B cell (primary cell): ENCODE data around the gene HOXC4. TPM values are rescaled to one million over a fixed set of nuclear protein-coding genes. Genes with fewer than 3 reads are reported as not detected.
A peak's percentile ranks its signal among the peaks of the same experiment; 100 is the strongest.
"Not testable (repeated sequence)": the region's sequence is repeated elsewhere in the genome, so short reads cannot be mapped to it uniquely, and the experiment has no call there.

Experiments used
- ATAC-seq: fragments of 200-7000 bp; cut with Tn5 transposase; one replicate; pipeline ENCODE4 v1.10.0; 2021; ENCODE audit warnings: low read depth, mild to moderate bottlenecking, moderate number of reproducible peaks, moderate library complexity
- CTCF ChIA-PET: fragments of 350-600 bp; sonication (Branson Sonifier 250); formaldehyde crosslinking; loops from one replicate; lab custom pipeline; 2021; ENCODE audit warnings: antibody characterized with exemption, inconsistent platforms; lab: Charles Lee
- POLR2A ChIA-PET: fragments of 350-600 bp; sonication (Branson Sonifier 250); formaldehyde crosslinking; loops from one replicate; lab custom pipeline; 2021; ENCODE audit warnings: antibody characterized with exemption; lab: Charles Lee
- DNase-seq: peaks from one replicate; pipeline ENCODE4 v3.0.0; 2013
- H2AFZ ChIP-seq: 2 replicates; pipeline ENCODE4 v1.6.1; 2012; ENCODE audit warnings: mild to moderate bottlenecking, low read depth, low read length; ENCODE audit not compliant: insufficient read depth, poor library complexity, severe bottlenecking
- H3K27ac ChIP-seq, 2 donors: 1 replicate in 1 of 2; 2 replicates in 1 of 2; pipeline ENCODE4 v1.5.1; 2012 to 2013; ENCODE audit warnings: low read length in 2 of 2, mild to moderate bottlenecking in 2 of 2, moderate library complexity in 1 of 2
- H3K27me3 ChIP-seq, 4 experiments: fragments of 200-600 bp in 1 of 4; sonication (generic) in 1 of 4; replicated peaks in 1 of 4; 1 replicate in 2 of 4; 2 replicates in 2 of 4; pipeline versions ENCODE4 v1.6.1 to v1.7.0; 2013 to 2016; ENCODE audit warnings: low read length in 3 of 4, mild to moderate bottlenecking in 2 of 4, mixed read lengths in 1 of 4, moderate library complexity in 1 of 4; ENCODE audit not compliant: insufficient read depth in 4 of 4, control insufficient read depth in 3 of 4; ENCODE audit errors: control extremely low read depth in 1 of 4
- H3K36me3 ChIP-seq, 2 experiments: replicated peaks in 1 of 2; 1 replicate in 1 of 2; 2 replicates in 1 of 2; pipeline versions ENCODE4 v1.6.1 to v1.7.1; 2013; ENCODE audit warnings: low read length in 1 of 2; ENCODE audit not compliant: insufficient read depth in 2 of 2, control insufficient read depth in 1 of 2; ENCODE audit errors: control extremely low read depth in 1 of 2, extremely low read depth in 1 of 2
- H3K4me1 ChIP-seq, 2 donors: fragments of 200-600 bp in 1 of 2; sonication (generic) in 1 of 2; 1 replicate in 1 of 2; 2 replicates in 1 of 2; pipeline versions ENCODE4 v1.5.1 to v1.6.1; 2013 to 2017; ENCODE audit warnings: low read length in 2 of 2; ENCODE audit not compliant: control insufficient read depth in 2 of 2, insufficient read depth in 2 of 2
- H3K4me2 ChIP-seq: replicated peaks from 2 replicates; pipeline ENCODE3; 2012; ENCODE audit warnings: mild to moderate bottlenecking, low read depth, low read length; ENCODE audit not compliant: poor library complexity, severe bottlenecking
- H3K4me3 ChIP-seq, 5 experiments: fragments of 200-600 bp in 1 of 5; sonication (generic) in 1 of 5; 1 replicate in 3 of 5; 2 replicates in 2 of 5; pipeline versions ENCODE4 v1.5.1 to v1.7.0; 2011 to 2016; ENCODE audit warnings: low read length in 4 of 5, mild to moderate bottlenecking in 4 of 5, low read depth in 2 of 5, control low read depth in 1 of 5, moderate library complexity in 1 of 5; ENCODE audit not compliant: insufficient read depth in 1 of 5; ENCODE audit errors: control extremely low read depth in 1 of 5, extremely low read depth in 1 of 5
- H3K79me2 ChIP-seq: fragments of 200-600 bp; sonication (generic); one replicate; pipeline ENCODE4 v1.6.0; 2016; ENCODE audit warnings: low read length; ENCODE audit not compliant: control insufficient read depth, insufficient read depth
- H3K9ac ChIP-seq: fragments of 200-600 bp; sonication (generic); 2 replicates; pipeline ENCODE4 v1.6.1; 2017; ENCODE audit warnings: mild to moderate bottlenecking, low read length, moderate library complexity
- H3K9me3 ChIP-seq, 3 donors: one replicate each; pipeline versions ENCODE4 v1.6.1 to v1.7.1; 2013; ENCODE audit warnings: low read length in 2 of 3; ENCODE audit not compliant: control insufficient read depth in 2 of 3, insufficient read depth in 1 of 3; ENCODE audit errors: control extremely low read depth in 1 of 3
- H4K20me1 ChIP-seq: 2 replicates; pipeline ENCODE4 v1.6.0; 2012; ENCODE audit warnings: mild to moderate bottlenecking, low read length; ENCODE audit not compliant: insufficient read depth, control insufficient read depth, poor library complexity, severe bottlenecking
- H3K27ac Mint-ChIP-seq: one replicate; pipeline ENCODE4 v1.8.0; 2021; ENCODE audit warnings: mixed read lengths
- H3K27me3 Mint-ChIP-seq: one replicate; pipeline ENCODE4 v1.8.0; 2021; ENCODE audit warnings: mixed read lengths
- H3K4me1 Mint-ChIP-seq: one replicate; pipeline ENCODE4 v1.8.0; 2021; ENCODE audit warnings: mixed read lengths
- H3K4me3 Mint-ChIP-seq: one replicate; pipeline ENCODE4 v1.8.0; 2021; ENCODE audit warnings: mixed read lengths
- H3K9me3 Mint-ChIP-seq: one replicate; pipeline ENCODE4 v1.8.0; 2022; ENCODE audit warnings: mixed read lengths; ENCODE audit not compliant: insufficient read depth
- EZH2 ChIP-seq: IDR thresholded peaks from 2 replicates; pipeline ENCODE4 v1.6.1; 2012; ENCODE audit warnings: borderline replicate concordance, low read depth, mild to moderate bottlenecking, moderate library complexity, low read length; ENCODE audit not compliant: insufficient read depth, poor library complexity, severe bottlenecking
- WGBS: methylation state at CpG from one replicate; pipeline ENCODE4 v1.1.5; 2013; ENCODE audit warnings: missing lambda C conversion rate; ENCODE audit not compliant: insufficient coverage; 5-methylcytosine and 5-hydroxymethylcytosine counted together
- intact Hi-C: fragments of 100-400 bp; cut with micrococcal nuclease; formaldehyde crosslinking; loops from one replicate; pipeline ENCODE4 v1.10.0; 2022
- polyA plus RNA-seq: library from polyadenylated mRNA; depleted of rRNA; stranded (reverse); fragments of >200 nt; gene quantifications from 2 replicates; pipeline ENCODE4 v1.2.3, GENCODE V29; 2012
- total RNA-seq, 2 donors: library from RNA; stranded (reverse); fragments of 120-200 nt in 1 of 2; gene quantifications; 1 replicate in 1 of 2; 2 replicates in 1 of 2; pipeline versions ENCODE4 v1.2.3 to v1.2.4, GENCODE V29; 2013 to 2022
- TF ChIP-seq, protein P1 (sequence below): fragments of 200-600 bp; IDR thresholded peaks from one replicate; pipeline ENCODE4 v1.8.0; 2022; ENCODE audit warnings: antibody characterized with exemption, mild to moderate bottlenecking

HOXC4 gene
- total and polyA plus RNA-seq, 2 donors (not counting 1 experiment from before 2014, with no cell fraction given) = 4.3 to 6.5 TPM

GRCh38 chr12:54081581-54082396, 28.2 kb downstream of the HOXC4 start:
- H3K4me1 Mint-ChIP-seq = peaks cover 22% of the 10 kb centered on the region
- Histone ChIP-seq H2AFZ (peak overlapping the region; percentile 79), H3K4me1 (peaks cover 3 to 20% of the 10 kb centered on the region in 2 donors), H3K4me3 (peak overlapping the region in 4 of 5 experiments; percentile 40 to 66 (median 56)), H3K9ac (peak overlapping the region; percentile 68), H3K27ac (peak overlapping the region; percentile 69 to 74), H3K4me2 (peak overlapping the region; percentile 60)
- H3K36me3 ChIP-seq, H4K20me1 ChIP-seq, ATAC-seq, intact Hi-C loops, H3K9me3 ChIP-seq, H3K27me3 Mint-ChIP-seq, H3K27me3 ChIP-seq, H3K9me3 Mint-ChIP-seq, H3K79me2 ChIP-seq: not testable (repeated sequence)
- H3K4me3 Mint-ChIP-seq = peak overlapping the region; percentile 88
- POLR2A ChIA-PET = interaction anchor here (0.6 to 0.9 kb wide), 4 partner anchors 28 to 1736 kb away, joined by 3 to 6 read pairs (median 4); partner anchors contain the start of genes CALCOCO1, HOXC5 and SARNP
- 0% methylated on average over 21 of the region's 35 CpGs for WGBS
- CTCF ChIA-PET = interaction anchor here (1.1 kb wide), 1 partner anchor 109 kb away, joined by 4 read pairs; no protein-coding TSS in a partner anchor
- DNase-seq = peak; percentile 61
- H3K27ac Mint-ChIP-seq = peak overlapping the region; percentile 93

GRCh38 chr12:54082397-54082892, 28.8 kb downstream of the HOXC4 start:
- peak overlapping the region; percentile 93 for H3K27ac Mint-ChIP-seq
- peaks cover 6% of the 10 kb centered on the region for H3K27me3 Mint-ChIP-seq
- peak; percentile 43 for ATAC-seq
- Histone ChIP-seq H3K4me1 (peaks cover 3 to 20% of the 10 kb centered on the region in 2 donors), H3K4me3 (peak overlapping the region in 4 of 5 experiments; percentile 40 to 66 (median 56)), H3K36me3 (no peaks in the 10 kb centered on the region), H3K79me2 (no peaks in the 10 kb centered on the region), H2AFZ (peak overlapping the region; percentile 79), H3K27ac (peak overlapping the region; percentile 69 to 74), H3K9ac (peak overlapping the region; percentile 68), H3K27me3 (no peaks in the 10 kb centered on the region), H3K9me3 (no peaks in the 10 kb centered on the region), H3K4me2 (peak overlapping the region; percentile 60), H4K20me1 (no peaks in the 10 kb centered on the region)
- 0% methylated on average over 11 of the region's 36 CpGs for WGBS
- H3K4me3 Mint-ChIP-seq = peak overlapping the region; percentile 88
- TF ChIP-seq, protein P1, sequence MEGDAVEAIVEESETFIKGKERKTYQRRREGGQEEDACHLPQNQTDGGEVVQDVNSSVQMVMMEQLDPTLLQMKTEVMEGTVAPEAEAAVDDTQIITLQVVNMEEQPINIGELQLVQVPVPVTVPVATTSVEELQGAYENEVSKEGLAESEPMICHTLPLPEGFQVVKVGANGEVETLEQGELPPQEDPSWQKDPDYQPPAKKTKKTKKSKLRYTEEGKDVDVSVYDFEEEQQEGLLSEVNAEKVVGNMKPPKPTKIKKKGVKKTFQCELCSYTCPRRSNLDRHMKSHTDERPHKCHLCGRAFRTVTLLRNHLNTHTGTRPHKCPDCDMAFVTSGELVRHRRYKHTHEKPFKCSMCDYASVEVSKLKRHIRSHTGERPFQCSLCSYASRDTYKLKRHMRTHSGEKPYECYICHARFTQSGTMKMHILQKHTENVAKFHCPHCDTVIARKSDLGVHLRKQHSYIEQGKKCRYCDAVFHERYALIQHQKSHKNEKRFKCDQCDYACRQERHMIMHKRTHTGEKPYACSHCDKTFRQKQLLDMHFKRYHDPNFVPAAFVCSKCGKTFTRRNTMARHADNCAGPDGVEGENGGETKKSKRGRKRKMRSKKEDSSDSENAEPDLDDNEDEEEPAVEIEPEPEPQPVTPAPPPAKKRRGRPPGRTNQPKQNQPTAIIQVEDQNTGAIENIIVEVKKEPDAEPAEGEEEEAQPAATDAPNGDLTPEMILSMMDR = no peak
- no peak for TF ChIP-seq EZH2
- peaks cover 22% of the 10 kb centered on the region for H3K4me1 Mint-ChIP-seq
- CTCF ChIA-PET = interaction anchor here (1.1 kb wide), 1 partner anchor 108 kb away, joined by 4 read pairs; no protein-coding TSS in a partner anchor
- intact Hi-C loops = no loop called here
- H3K9me3 Mint-ChIP-seq = no peaks in the 10 kb centered on the region
- DNase-seq = peak; percentile 56
- POLR2A ChIA-PET = interaction anchor here (0.6 to 0.9 kb wide), 5 partner anchors 9 to 419 kb away, joined by 3 to 9 read pairs (median 4); partner anchors contain the start of genes CALCOCO1 and HOXC5

GRCh38 chr12:54088011-54088410, 34.4 kb downstream of the HOXC4 start:
- POLR2A ChIA-PET, H3K9ac ChIP-seq, DNase-seq, H3K4me1 ChIP-seq, ATAC-seq, H3K4me3 ChIP-seq, H2AFZ ChIP-seq, H3K79me2 ChIP-seq, H3K4me2 ChIP-seq, CTCF ChIA-PET, H3K9me3 Mint-ChIP-seq, H3K4me3 Mint-ChIP-seq, H3K9me3 ChIP-seq, H3K27ac ChIP-seq, H3K27ac Mint-ChIP-seq, intact Hi-C loops, H4K20me1 ChIP-seq, H3K36me3 ChIP-seq, H3K4me1 Mint-ChIP-seq: not testable (repeated sequence)
- H3K27me3 Mint-ChIP-seq = peaks cover 43% of the 10 kb centered on the region
- peaks cover 0 to 13% (median 2%) of the 10 kb centered on the region in 4 experiments for H3K27me3 ChIP-seq
